ENCODE data around the gene ZBTB2.

- TF ChIP-seq, protein P1, sequence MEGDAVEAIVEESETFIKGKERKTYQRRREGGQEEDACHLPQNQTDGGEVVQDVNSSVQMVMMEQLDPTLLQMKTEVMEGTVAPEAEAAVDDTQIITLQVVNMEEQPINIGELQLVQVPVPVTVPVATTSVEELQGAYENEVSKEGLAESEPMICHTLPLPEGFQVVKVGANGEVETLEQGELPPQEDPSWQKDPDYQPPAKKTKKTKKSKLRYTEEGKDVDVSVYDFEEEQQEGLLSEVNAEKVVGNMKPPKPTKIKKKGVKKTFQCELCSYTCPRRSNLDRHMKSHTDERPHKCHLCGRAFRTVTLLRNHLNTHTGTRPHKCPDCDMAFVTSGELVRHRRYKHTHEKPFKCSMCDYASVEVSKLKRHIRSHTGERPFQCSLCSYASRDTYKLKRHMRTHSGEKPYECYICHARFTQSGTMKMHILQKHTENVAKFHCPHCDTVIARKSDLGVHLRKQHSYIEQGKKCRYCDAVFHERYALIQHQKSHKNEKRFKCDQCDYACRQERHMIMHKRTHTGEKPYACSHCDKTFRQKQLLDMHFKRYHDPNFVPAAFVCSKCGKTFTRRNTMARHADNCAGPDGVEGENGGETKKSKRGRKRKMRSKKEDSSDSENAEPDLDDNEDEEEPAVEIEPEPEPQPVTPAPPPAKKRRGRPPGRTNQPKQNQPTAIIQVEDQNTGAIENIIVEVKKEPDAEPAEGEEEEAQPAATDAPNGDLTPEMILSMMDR (IDR thresholded peaks at IDR 0.05) = no peak
- TF ChIP-seq POLR2A (IDR thresholded peaks at IDR 0.05) = no peak
Measured at GRCh38 chr6:151379933-151380847, 11.2 kb downstream of the ZBTB2 start.

Data from body of pancreas (tissue), 4 donors.